Effector memory CD4-positive, alpha-beta T cell (primary cell): Measurements from ENCODE around the gene HEBP2.
A peak's percentile ranks its signal among the peaks of the same experiment; 100 is the strongest.

Experiments used
- DNase-seq, 3 donors: peaks; one replicate each; pipeline ENCODE4 v3.0.0-alpha.2; 2020
- H3K27ac ChIP-seq: 2 replicates; pipeline ENCODE4 v1.7.0; 2013; ENCODE audit warnings: mild to moderate bottlenecking, low read length, moderate library complexity; ENCODE audit not compliant: insufficient read depth, poor library complexity, severe bottlenecking
- H3K27me3 ChIP-seq: replicated peaks from 2 replicates; pipeline ENCODE4 v1.7.0; 2013; ENCODE audit warnings: mild to moderate bottlenecking, low read length; ENCODE audit not compliant: insufficient read depth, control insufficient read depth, poor library complexity, severe bottlenecking
- H3K36me3 ChIP-seq: 2 replicates; pipeline ENCODE4 v1.7.0; 2013; ENCODE audit warnings: mild to moderate bottlenecking, low read length, moderate library complexity; ENCODE audit not compliant: control insufficient read depth, insufficient read depth
- H3K4me1 ChIP-seq: 2 replicates; pipeline ENCODE4 v1.7.0; 2013; ENCODE audit warnings: low read length, mild to moderate bottlenecking; ENCODE audit not compliant: control insufficient read depth, insufficient read depth, poor library complexity, severe bottlenecking
- H3K4me3 ChIP-seq: 2 replicates; pipeline ENCODE4 v1.7.0; 2013; ENCODE audit warnings: low read length, low read depth, mild to moderate bottlenecking; ENCODE audit not compliant: insufficient read depth, poor library complexity, severe bottlenecking
- H3K9me3 ChIP-seq: 2 replicates; pipeline ENCODE4 v1.7.0; 2013; ENCODE audit warnings: mild to moderate bottlenecking, low read length, moderate library complexity; ENCODE audit not compliant: control insufficient read depth

HEBP2 gene

DNA sequence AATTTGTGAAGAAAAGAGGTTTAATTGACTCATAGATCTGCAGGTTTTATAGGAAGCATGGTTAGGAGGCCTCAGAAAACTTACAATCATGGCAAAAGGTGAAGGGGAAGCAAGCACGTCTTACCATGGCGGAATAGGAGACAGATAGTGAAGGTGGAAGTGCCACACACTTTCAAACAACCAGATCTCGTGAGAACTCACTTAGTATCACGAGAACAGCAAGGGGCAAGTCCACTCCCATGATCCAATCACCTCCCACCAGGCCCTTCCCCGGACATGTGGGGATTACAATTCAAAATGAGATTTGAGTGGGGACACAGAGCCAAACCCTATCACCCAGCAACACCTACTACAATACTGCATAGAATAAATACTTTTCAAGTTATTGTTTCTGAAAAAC, 7.3 kb upstream of the HEBP2 start:
- H3K27ac ChIP-seq, result no peak overlapping the region
- H3K27me3 ChIP-seq, result no peaks in the 10 kb centered on the region

DNA sequence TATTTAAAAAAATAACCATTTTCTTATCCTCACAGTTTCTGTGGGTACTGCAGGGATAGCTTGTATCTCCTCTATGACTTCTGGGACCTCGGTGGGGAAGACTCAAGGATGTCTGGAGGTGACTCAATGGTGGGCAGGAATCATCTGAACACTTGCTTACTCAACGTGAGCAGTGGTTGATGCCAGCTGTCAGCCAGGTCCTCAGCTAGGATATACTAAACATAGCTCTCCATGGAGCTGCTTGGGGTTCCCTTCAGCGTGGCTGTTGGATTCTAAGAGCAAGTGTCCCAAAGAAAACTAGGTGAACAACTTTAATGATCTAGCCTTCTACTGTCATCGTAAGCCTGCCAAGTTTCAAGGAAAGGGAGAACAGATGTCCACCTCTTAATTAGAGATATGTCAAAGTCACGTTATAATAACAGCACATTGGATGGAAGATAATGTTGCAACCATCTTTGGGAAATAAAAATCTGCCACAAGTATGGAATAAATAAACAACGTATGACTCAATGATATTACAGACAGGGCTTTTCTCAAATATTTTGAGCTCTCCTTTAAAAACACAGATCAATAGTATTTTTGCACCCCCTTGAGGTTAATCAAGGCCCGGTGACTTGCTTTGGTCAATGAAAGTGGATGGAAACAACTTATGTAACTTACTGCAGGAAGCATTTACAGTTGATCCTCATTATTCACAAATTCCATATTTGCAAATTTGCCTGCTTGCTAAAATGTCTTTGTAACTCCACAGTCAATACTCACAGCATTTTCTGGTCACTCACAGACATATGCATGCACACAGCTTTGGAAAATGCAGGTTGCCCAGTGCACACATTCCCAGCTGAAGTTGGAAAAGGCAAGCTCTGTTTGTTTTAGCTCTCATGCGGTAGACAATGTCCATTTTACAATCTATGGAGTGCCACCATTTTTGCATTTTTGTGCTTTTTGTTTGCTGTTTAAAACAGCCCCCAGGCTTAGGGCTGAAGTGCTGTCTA, 6.6 kb upstream of the HEBP2 start:
- H3K4me1 ChIP-seq, result no peaks in the 10 kb centered on the region
- H3K4me3 ChIP-seq, result no peak overlapping the region
- no peaks in the 10 kb centered on the region for H3K9me3 ChIP-seq
- no peaks in the 10 kb centered on the region for H3K27me3 ChIP-seq
- no peak for DNase-seq
- H3K27ac ChIP-seq, result no peak overlapping the region
- H3K36me3 ChIP-seq, result no peaks in the 10 kb centered on the region

More for the DNA sequence above, 7.3 kb upstream of the HEBP2 start:
- no peaks in the 10 kb centered on the region for H3K4me1 ChIP-seq
- no peaks in the 10 kb centered on the region for H3K9me3 ChIP-seq
- no peaks in the 10 kb centered on the region for H3K36me3 ChIP-seq
- no peak for DNase-seq
- H3K4me3 ChIP-seq, result no peak overlapping the region

GRCh38 chr6:138400326-138400725, 3.7 kb upstream of the HEBP2 start:
- Histone ChIP-seq H3K27me3 (no peaks in the 10 kb centered on the region), H3K4me1 (peaks cover 14% of the 10 kb centered on the region), H3K9me3 (no peaks in the 10 kb centered on the region), H3K4me3 (no peak overlapping the region), H3K36me3 (no peaks in the 10 kb centered on the region), H3K27ac (no peak overlapping the region)
- no peak for DNase-seq

DNA sequence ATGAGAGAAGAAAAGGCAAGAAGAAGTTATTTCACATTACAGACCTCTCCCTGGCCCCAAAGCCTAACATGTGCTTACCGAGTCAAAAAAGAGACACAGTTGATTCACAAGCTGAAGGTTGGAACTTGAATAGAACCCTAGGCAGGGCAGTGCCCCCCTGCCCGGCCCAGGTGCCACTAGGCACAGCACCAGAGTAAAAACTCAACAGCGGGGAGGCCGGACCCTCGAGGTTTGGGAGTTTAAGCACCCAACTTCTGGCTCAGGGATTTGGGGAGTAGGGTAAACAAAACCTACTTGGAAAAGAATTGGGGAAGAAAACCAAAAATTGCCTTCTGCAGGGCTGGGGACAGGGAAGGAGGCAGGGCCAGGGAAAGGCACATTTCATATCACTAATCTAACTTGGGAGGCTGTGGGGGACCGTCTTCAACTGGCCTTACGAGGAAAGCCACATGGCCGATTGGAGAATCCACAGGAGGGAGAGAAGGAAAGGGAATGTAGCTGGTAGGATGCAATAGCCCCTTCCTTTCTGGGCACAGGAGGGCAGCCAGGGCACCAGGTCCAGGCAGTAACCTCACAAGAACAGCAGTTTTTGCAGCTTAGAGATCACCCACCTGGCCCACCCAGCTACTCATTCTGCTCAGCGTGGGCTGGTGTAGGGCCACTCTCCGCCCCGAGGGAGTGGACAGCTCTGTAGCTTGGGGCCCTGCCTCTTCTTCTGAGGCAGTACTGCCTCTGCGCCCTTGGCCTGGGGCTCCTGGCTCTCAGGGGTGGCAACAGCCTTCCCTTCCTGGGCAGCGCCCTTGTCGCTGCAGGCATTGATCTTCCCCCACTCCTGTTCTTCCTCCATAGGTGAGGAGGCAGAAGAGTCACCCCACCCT, 1.8 kb upstream of the HEBP2 start:
- H3K36me3 ChIP-seq, result peaks cover 12% of the 10 kb centered on the region
- H3K9me3 ChIP-seq, result no peaks in the 10 kb centered on the region
- H3K4me1 ChIP-seq, result peaks cover 14% of the 10 kb centered on the region
- no peaks in the 10 kb centered on the region for H3K27me3 ChIP-seq
- H3K4me3 ChIP-seq, result no peak overlapping the region
- H3K27ac ChIP-seq, result no peak overlapping the region
- DNase-seq, result no peak

GRCh38 chr6:138402838-138403187, 1.2 kb upstream of the HEBP2 start:
- Histone ChIP-seq H3K27ac (no peak overlapping the region), H3K9me3 (no peaks in the 10 kb centered on the region), H3K4me3 (peak overlapping the region; percentile 64)

GRCh38 chr6:138403324-138403800, 661 bp upstream of the HEBP2 start:
- peaks cover 14% of the 10 kb centered on the region for H3K4me1 ChIP-seq
- no peaks in the 10 kb centered on the region for H3K27me3 ChIP-seq
- H3K27ac ChIP-seq, result peak overlapping the region; percentile 79
- H3K36me3 ChIP-seq, result peaks cover 24% of the 10 kb centered on the region
- H3K4me3 ChIP-seq, result peak overlapping the region; percentile 64
- peak in 1 of 3 donors; percentile 27 for DNase-seq
- H3K9me3 ChIP-seq, result no peaks in the 10 kb centered on the region

More at GRCh38 chr6:138402838-138403187, 1.2 kb upstream of the HEBP2 start:
- DNase-seq, result no peak
- peaks cover 14% of the 10 kb centered on the region for H3K4me1 ChIP-seq
- H3K27me3 ChIP-seq, result no peaks in the 10 kb centered on the region
- peaks cover 19% of the 10 kb centered on the region for H3K36me3 ChIP-seq

DNA sequence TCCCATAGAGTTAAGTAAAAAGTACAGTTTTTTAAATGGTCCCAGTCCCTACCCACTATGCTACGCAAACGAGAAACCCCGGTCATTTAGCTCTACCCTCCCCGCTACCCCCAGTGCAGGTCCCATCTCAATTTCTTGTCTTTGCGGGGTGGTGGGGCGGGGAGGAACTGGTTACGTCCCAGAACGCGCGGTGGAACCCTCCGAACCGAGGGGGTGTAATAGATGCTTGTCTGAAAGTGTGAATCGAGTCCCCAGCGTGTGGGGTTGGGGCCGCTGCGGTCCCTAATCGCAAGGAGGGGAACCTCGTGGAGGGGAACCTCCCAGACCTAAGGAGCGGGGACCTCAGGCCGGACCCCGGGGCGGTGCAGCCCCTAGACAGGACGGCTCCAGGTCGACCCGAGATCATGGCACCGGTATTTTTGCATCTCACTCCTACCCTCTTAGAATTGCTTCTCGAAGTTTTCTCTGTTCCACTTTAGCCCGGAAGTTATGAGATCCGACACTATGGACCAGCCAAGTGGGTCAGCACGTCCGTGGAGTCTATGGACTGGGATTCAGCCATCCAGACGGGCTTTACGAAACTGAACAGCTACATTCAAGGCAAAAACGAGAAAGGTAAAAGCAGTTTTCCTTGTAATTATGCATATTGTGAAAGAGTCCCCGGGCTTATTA, 779 bp downstream of the HEBP2 start:
- Histone ChIP-seq H3K4me1 (peaks cover 14% of the 10 kb centered on the region), H3K27ac (peak overlapping the region; percentile 79), H3K36me3 (peaks cover 38% of the 10 kb centered on the region), H3K27me3 (no peaks in the 10 kb centered on the region), H3K4me3 (peak overlapping the region; percentile 64), H3K9me3 (no peaks in the 10 kb centered on the region)
- DNase-seq, result peak; percentile 7 to 21 (median 12)

DNA sequence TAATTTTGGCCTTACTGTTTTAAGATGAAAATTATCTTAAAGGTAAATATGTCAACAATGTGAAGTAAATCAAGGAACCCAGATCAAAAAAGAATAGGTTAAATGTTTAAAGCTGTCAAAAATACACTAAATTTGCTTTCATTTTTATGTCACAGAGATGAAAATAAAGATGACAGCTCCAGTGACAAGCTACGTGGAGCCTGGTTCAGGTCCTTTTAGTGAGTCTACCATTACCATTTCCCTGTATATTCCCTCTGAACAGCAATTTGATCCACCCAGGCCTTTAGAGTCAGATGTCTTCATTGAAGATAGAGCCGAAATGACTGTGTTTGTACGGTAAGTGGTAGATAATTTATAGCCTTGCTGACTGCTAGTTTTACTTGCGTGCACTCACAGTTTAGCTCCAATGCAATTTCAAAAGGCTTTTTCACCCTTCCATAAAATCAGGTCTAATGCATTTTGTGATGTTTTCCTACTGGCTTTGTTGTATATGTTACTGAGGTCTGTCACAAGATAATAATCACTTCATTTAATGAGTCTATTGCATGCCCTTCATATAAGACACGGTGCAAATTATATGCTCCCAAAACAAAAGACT, 1.9 kb downstream of the HEBP2 start:
- Histone ChIP-seq H3K27me3 (no peaks in the 10 kb centered on the region), H3K4me3 (no peak overlapping the region), H3K36me3 (peaks cover 44% of the 10 kb centered on the region), H3K4me1 (peaks cover 14% of the 10 kb centered on the region), H3K27ac (peak overlapping the region; percentile 7), H3K9me3 (no peaks in the 10 kb centered on the region)
- no peak for DNase-seq

DNA sequence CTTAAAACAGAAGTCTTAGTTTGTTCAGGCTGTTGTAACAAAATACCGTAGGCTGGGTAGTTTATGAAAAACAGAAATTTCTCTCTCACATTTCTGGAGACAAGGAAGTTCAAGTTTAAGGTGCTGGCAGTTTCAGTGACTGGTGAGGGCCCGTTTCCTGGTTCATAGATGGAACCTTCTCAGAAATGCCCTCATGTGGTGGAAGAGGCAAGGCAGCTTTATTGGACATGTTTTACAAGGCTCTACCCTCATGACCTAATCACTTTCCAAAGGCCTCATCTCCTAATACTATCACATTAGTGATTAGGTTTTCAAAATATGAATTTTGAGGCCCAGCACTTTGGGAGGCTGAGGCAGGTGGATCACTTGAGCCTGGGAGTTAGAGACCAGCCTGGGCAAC, 2.4 kb downstream of the HEBP2 start:
- no peak for DNase-seq
- Histone ChIP-seq H3K9me3 (no peaks in the 10 kb centered on the region), H3K4me3 (no peak overlapping the region), H3K36me3 (peaks cover 49% of the 10 kb centered on the region), H3K27ac (no peak overlapping the region), H3K4me1 (peaks cover 14% of the 10 kb centered on the region), H3K27me3 (no peaks in the 10 kb centered on the region)
